Left ventricle myocardium superior (tissue), 1 donor: ENCODE results near the gene GMPS. TPM values are rescaled to one million over a fixed set of nuclear protein-coding genes. Genes with fewer than 3 reads are reported as not detected.
A peak's percentile ranks its signal among the peaks of the same experiment; 100 is the strongest.
"Not testable (repeated sequence)": the region's sequence is repeated elsewhere in the genome, so short reads cannot be mapped to it uniquely, and the experiment has no call there.

ENCODE experiments used
- ATAC-seq: fragments of 200-7000 bp; cut with Tn5 transposase; one replicate; pipeline ENCODE4 v1.9.1; 2020; ENCODE audit warnings: mild to moderate bottlenecking, moderate library complexity
- DNase-seq: peaks from one replicate; pipeline ENCODE4 v3.0.0-alpha.2; 2020
- intact Hi-C: fragments of 100-400 bp; cut with micrococcal nuclease; formaldehyde crosslinking; loops from one replicate; pipeline ENCODE4 v1.11.0; 2022
- total RNA-seq: library from RNA; stranded (reverse); fragmentation: NEBNext Ultra II Directional; extraction: Animal tissue kit (Norgen Biotek cat#: 25700); gene quantifications from one replicate; pipeline ENCODE4 v1.2.1, GENCODE V29; 2021
- donor health status: DM: no; HTN: yes; CAD: no; lungs with severe emphysema.

The GMPS gene
- total RNA-seq, 1 donor from 2014 or later, result 32.5 TPM

- DNase-seq (peak; percentile 74), ATAC-seq (peak; percentile 61)
- intact Hi-C loops, result loop anchor here (10.0 kb wide), 1 partner anchor 66 kb away; the partner anchor contains the start of gene C3orf33
These were observed 695 bp downstream of the GMPS start for GRCh38 chr3:155870945-155871745.

GRCh38 chr3:155871746-155872158 lies 1.3 kb downstream of the GMPS start:
- DNase-seq (no peak), ATAC-seq (no peak)
- intact Hi-C loops, result loop anchor here (10.0 kb wide), 1 partner anchor 67 kb away; the partner anchor contains the start of gene C3orf33

- ATAC-seq (no peak), DNase-seq (no peak)
- intact Hi-C loops, result loop anchor here (10.0 kb wide), 1 partner anchor 68 kb away; the partner anchor contains the start of gene C3orf33
These were observed 2.6 kb downstream of the GMPS start for GRCh38 chr3:155872904-155873646.

DNA sequence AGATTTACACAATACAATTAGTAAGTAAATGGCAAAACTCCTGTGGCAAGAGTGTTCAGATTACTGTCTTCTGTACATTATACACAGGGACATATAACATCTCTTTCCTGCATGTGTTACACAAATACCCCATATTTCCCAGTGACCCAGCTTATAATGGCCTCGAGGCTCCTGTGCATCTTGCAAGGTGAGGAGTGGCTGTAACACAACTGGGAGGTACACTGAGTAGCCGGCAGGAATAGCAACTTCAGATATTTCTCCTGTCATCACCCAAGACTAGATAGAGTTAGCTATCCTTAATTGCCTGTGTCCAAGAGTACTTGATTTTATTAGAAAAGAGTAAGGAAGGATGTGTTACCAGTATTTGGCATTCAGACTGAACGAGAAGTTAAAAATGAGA lies 5.6 kb downstream of the GMPS start:
- intact Hi-C loops, result loop anchor here (10.0 kb wide), 1 partner anchor 71 kb away; the partner anchor contains the start of gene C3orf33
- DNase-seq (no peak), ATAC-seq (no peak)

DNA sequence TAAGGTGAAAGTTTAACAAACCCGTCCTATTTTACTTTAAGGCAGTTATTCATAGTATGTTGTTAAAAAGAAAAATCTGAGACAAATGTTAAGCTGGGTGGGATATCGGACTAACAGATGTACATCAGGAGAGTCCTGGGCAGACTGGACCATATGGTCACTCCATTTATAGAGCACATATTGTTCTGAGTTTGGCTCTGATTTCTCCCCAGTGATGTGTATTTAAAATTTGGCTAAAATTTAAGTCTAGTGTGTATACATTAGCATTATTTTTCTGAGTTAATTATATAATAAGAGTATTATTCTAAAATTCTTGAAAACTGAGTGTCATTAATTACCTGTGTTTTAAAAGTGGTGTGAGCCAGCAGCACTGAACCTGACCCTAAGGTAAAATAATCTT lies 6.1 kb downstream of the GMPS start:
- no peak for DNase-seq
- intact Hi-C loops, result loop anchor here (10.0 kb wide), 1 partner anchor 72 kb away; the partner anchor contains the start of gene C3orf33
- no peak for ATAC-seq

DNA sequence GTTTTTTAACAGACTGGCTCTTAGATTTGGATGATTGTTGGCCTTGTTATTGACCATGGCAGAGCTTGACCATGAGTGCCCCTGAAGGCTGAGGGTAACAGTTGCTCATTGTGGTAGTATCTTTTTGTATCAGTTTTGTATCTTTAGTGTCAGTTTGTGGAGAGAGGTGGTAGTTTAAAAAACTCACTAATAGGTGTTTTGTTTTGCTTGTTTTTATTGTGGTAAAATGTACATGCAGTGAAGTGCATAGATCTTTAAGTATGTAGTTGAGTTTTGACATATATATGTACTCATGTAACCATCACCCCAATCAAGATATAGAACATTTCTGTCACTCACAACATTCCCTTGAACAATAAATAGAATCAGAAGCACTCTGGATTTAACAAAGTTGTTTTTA lies 9.8 kb downstream of the GMPS start:
- no peak for ATAC-seq
- no peak for DNase-seq
- intact Hi-C loops, result no loop called here

DNA sequence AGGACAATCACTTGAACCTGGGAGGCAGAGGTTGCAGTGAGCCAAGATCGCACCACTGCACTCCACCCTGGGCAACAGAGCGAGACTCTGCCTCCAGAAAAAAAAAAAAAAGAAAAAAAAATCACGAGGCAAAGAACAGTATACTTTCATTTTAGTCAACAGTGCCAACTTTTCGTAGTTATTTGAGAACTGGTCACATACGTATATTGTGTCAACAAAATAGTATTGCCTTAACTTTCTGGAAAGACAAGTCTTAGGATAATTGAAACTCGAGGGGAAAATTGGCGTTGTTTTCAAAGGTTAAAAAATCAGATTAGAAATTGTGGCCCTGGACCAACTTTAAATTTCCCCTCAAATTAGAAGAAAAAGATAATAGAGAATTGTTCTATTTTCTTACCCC lies 13.8 kb downstream of the GMPS start:
- DNase-seq, result no peak
- ATAC-seq, result no peak
- intact Hi-C loops, result no loop called here

DNA sequence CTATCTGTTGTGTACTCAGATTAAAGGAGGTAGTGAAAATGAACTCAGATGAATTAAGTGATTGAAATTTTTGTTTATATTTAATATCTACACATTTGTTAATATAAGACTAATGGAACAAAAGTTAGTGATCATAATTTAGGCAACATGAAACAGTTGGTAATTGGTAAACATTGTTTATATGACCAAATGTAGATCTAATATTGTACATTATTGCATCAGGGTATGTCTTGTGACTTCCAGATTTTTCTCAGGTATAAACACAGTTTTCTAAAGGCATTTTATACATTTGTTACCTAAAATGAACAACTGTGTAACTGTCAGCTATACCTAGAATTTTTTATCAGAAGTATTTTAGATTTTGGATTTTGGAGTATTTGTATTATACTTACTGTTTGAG lies 14.8 kb downstream of the GMPS start:
- intact Hi-C loops, result no loop called here
- ATAC-seq (no peak), DNase-seq (no peak)

GRCh38 chr3:155886348-155886747 lies 15.9 kb downstream of the GMPS start:
- intact Hi-C loops, ATAC-seq, DNase-seq: not testable (repeated sequence)

- DNase-seq, result no peak
- no peak for ATAC-seq
- intact Hi-C loops, result no loop called here
These were observed 16.5 kb downstream of the GMPS start for GRCh38 chr3:155886915-155887314.

GRCh38 chr3:155889212-155889611 lies 18.8 kb downstream of the GMPS start:
- intact Hi-C loops, result no loop called here
- DNase-seq (no peak), ATAC-seq (no peak)

DNA sequence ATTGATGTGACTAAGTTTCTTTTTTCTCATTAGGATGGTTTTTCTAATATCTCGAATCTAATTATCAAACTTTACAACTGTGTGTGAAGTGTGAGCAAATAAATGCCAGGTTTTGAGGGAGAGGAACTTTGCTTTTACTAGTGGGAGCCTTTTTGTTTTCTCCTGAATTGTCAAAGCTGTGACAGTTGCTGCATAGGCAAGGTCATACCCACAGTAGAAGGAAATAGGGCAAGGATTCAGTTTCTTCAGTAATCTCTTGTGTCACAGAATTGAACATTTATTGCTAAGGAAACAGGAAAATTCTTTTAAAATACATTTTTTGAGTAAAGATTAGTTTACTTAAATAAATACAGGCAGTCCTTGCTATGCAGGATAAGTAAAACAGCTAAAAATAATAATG lies 19.5 kb downstream of the GMPS start:
- DNase-seq, result no peak
- ATAC-seq, result no peak
- intact Hi-C loops, result no loop called here

GRCh38 chr3:155890671-155891190 lies 20.3 kb downstream of the GMPS start:
- intact Hi-C loops, result no loop called here
- ATAC-seq (peak; percentile 33), DNase-seq (no peak)

DNA sequence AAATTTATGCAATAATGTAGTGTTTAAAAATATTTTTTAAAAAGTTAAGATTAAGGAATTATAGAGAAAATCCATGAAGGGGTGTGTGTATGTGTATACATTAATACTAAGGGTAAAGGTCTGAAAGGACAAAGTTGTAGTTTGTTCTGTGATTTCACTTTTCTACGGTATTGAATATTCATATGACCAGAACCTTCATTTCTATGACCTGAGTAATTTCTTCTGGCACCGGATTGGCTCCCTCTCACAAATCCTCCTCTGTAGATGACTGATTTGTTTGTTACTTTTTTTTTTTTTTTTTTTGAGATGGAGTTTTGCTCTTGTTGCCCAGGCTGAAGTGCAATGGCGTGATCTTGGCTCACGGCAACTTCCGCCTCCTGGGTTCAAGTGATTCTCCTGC lies 20.9 kb downstream of the GMPS start:
- ATAC-seq (no peak), DNase-seq (no peak)
- intact Hi-C loops, result no loop called here

- ATAC-seq (no peak), DNase-seq (no peak)
- intact Hi-C loops, result no loop called here
These were observed 25.0 kb downstream of the GMPS start for GRCh38 chr3:155895379-155895900.

- DNase-seq, result no peak
- intact Hi-C loops, result no loop called here
- no peak for ATAC-seq
These were observed 36.5 kb downstream of the GMPS start for GRCh38 chr3:155906900-155907299.

- no peak for ATAC-seq
- intact Hi-C loops, result no loop called here
- no peak for DNase-seq
These were observed 37.6 kb downstream of the GMPS start for GRCh38 chr3:155908086-155908485.

GRCh38 chr3:155908605-155909004 lies 38.2 kb downstream of the GMPS start:
- intact Hi-C loops, result no loop called here
- no peak for ATAC-seq
- no peak for DNase-seq

GRCh38 chr3:155912090-155912489 lies 41.6 kb downstream of the GMPS start:
- DNase-seq (no peak), ATAC-seq (no peak)
- intact Hi-C loops, result no loop called here
